IMR-90 (cell line): ENCODE data around the gene ARMC9. TPM values are rescaled to one million over a fixed set of nuclear protein-coding genes. Genes with fewer than 3 reads are reported as not detected.

Experiments
- ATAC-seq: fragments of 200-7000 bp; cut with Tn5 transposase; 2 replicates; pipeline ENCODE4 v1.9.1; 2020; ENCODE audit warnings: low read depth, mild to moderate bottlenecking, moderate library complexity
- BruUV-seq: library from RNA; stranded (reverse); fragments of 400-500 nt; replicated peaks from 2 replicates; lab custom pipeline; 2021; lab: Mats Ljungman, UMichigan
- CTCF ChIA-PET: fragments of 300-600 bp; formaldehyde crosslinking; extraction: SDS; loops from one replicate; lab custom pipeline; 2021; ENCODE audit warnings: antibody characterized with exemption; lab: Yijun Ruan, JAX
- POLR2A ChIA-PET: fragments of 300-600 bp; sonication (Branson Sonifier 250); formaldehyde crosslinking; loops from one replicate; lab custom pipeline; 2022; ENCODE audit warnings: antibody characterized with exemption; ENCODE audit not compliant: unreplicated experiment; lab: Charles Lee
- DNase-seq: peaks from one replicate; pipeline ENCODE4 v3.0.0; 2013
- H2AFZ ChIP-seq: replicated peaks from 2 replicates; pipeline ENCODE3; 2013; ENCODE audit warnings: low read length, mild to moderate bottlenecking; ENCODE audit not compliant: poor library complexity
- H2AK5ac ChIP-seq: 2 replicates; pipeline ENCODE4 v1.6.1; 2013; ENCODE audit warnings: low read depth, low read length, inconsistent platforms
- H2AK9ac ChIP-seq: replicated peaks from 2 replicates; pipeline ENCODE3; 2013; ENCODE audit warnings: mild to moderate bottlenecking, low read depth, low read length, moderate library complexity; ENCODE audit not compliant: poor library complexity
- H2BK120ac ChIP-seq: 2 replicates; pipeline ENCODE4 v1.6.1; 2013; ENCODE audit warnings: low read depth, low read length, inconsistent platforms
- H2BK15ac ChIP-seq: 3 replicates; pipeline ENCODE4 v1.6.1; 2013; ENCODE audit warnings: low read depth, low read length, inconsistent platforms
- H2BK20ac ChIP-seq: 2 replicates; pipeline ENCODE4 v1.6.1; 2013; ENCODE audit warnings: low read depth, mild to moderate bottlenecking, inconsistent platforms, low read length, moderate library complexity
- H2BK5ac ChIP-seq: 2 replicates; pipeline ENCODE4 v1.6.1; 2013; ENCODE audit warnings: mild to moderate bottlenecking, low read depth, low read length, inconsistent platforms; ENCODE audit not compliant: poor library complexity, severe bottlenecking
- H3K14ac ChIP-seq: replicated peaks from 2 replicates; pipeline ENCODE4 v1.6.1; 2013; ENCODE audit warnings: low read depth, low read length, inconsistent platforms
- H3K18ac ChIP-seq: 2 replicates; pipeline ENCODE4 v1.6.1; 2013; ENCODE audit warnings: low read depth, low read length, control low read depth
- H3K23ac ChIP-seq: 2 replicates; pipeline ENCODE4 v1.6.1; 2013; ENCODE audit warnings: low read depth, low read length, inconsistent platforms
- H3K27ac ChIP-seq: 2 replicates; pipeline ENCODE4 v1.5.1; 2013; ENCODE audit warnings: mild to moderate bottlenecking, control low read depth, low read length; ENCODE audit not compliant: insufficient read depth
- H3K27me3 ChIP-seq: 2 replicates; pipeline ENCODE4 v1.6.1; 2013; ENCODE audit warnings: low read length; ENCODE audit not compliant: control insufficient read depth, insufficient read depth
- H3K36me3 ChIP-seq: 2 replicates; pipeline ENCODE4 v1.6.1; 2013; ENCODE audit warnings: low read length, mixed read lengths; ENCODE audit not compliant: control insufficient read depth, insufficient read depth
- H3K4ac ChIP-seq: 2 replicates; pipeline ENCODE4 v1.6.1; 2013; ENCODE audit warnings: low read depth, low read length, inconsistent platforms
- H3K4me1 ChIP-seq: 2 replicates; pipeline ENCODE4 v1.6.1; 2013; ENCODE audit warnings: low read length, mixed read lengths; ENCODE audit not compliant: control insufficient read depth, insufficient read depth
- H3K4me2 ChIP-seq: 2 replicates; pipeline ENCODE4 v1.6.1; 2013; ENCODE audit warnings: low read depth, mild to moderate bottlenecking, control low read depth, low read length, moderate library complexity
- H3K4me3 ChIP-seq: 2 replicates; pipeline ENCODE4 v1.5.1; 2013; ENCODE audit warnings: low read depth, mild to moderate bottlenecking, control low read depth, low read length, moderate library complexity; ENCODE audit not compliant: insufficient read depth
- H3K56ac ChIP-seq: 2 replicates; pipeline ENCODE4 v1.6.1; 2013; ENCODE audit warnings: low read length, inconsistent platforms; ENCODE audit not compliant: insufficient read depth; ENCODE audit errors: extremely low read depth
- H3K79me1 ChIP-seq, 2 experiments: 2 replicates each; pipeline ENCODE4 v1.6.1; 2013; ENCODE audit warnings: low read length in 2 of 2, inconsistent platforms in 1 of 2, low read depth in 1 of 2
- H3K9ac ChIP-seq: 2 replicates; pipeline ENCODE4 v1.6.1; 2013; ENCODE audit warnings: low read depth, low read length, control low read depth
- H3K9me1 ChIP-seq: 2 replicates; pipeline ENCODE4 v1.6.1; 2013; ENCODE audit warnings: low read length, inconsistent platforms; ENCODE audit not compliant: insufficient read depth
- H3K9me3 ChIP-seq: 2 replicates; pipeline ENCODE4 v1.6.1; 2013; ENCODE audit warnings: low read length; ENCODE audit not compliant: control insufficient read depth, insufficient read depth
- H4K20me1 ChIP-seq: 2 replicates; pipeline ENCODE4 v1.6.1; 2013; ENCODE audit warnings: low read length, inconsistent platforms; ENCODE audit not compliant: insufficient read depth
- H4K5ac ChIP-seq: 2 replicates; pipeline ENCODE4 v1.6.1; 2013; ENCODE audit warnings: mild to moderate bottlenecking, low read depth, low read length, control low read depth
- H4K8ac ChIP-seq, 2 experiments: 2 replicates each; pipeline ENCODE4 v1.6.1; 2013; ENCODE audit warnings: low read depth in 2 of 2, low read length in 2 of 2, control low read depth in 1 of 2, inconsistent platforms in 1 of 2
- H4K91ac ChIP-seq: 2 replicates; pipeline ENCODE4 v1.6.1; 2013; ENCODE audit warnings: low read depth, low read length, inconsistent platforms; ENCODE audit not compliant: insufficient read depth
- CEBPB ChIP-seq: IDR thresholded peaks from 2 replicates; pipeline ENCODE4 v1.6.1; 2012; ENCODE audit warnings: low read depth, low read length, improper control_type of control experiment
- FOS ChIP-seq: fragments of 150-350 bp; IDR thresholded peaks from 2 replicates; pipeline ENCODE4 v1.6.1; 2016; ENCODE audit warnings: low read depth, low read length
- MAFK ChIP-seq: IDR thresholded peaks from 2 replicates; pipeline ENCODE4 v1.6.1; 2012; ENCODE audit warnings: low read depth, low read length, improper control_type of control experiment
- MAZ ChIP-seq: IDR thresholded peaks from 2 replicates; pipeline ENCODE4 v1.6.1; 2012; ENCODE audit warnings: low read depth, mild to moderate bottlenecking, low read length, improper control_type of control experiment, moderate library complexity, borderline replicate concordance
- NFE2L2 ChIP-seq: fragments of 150-350 bp; IDR thresholded peaks from 2 replicates; pipeline ENCODE4 v1.6.1; 2016; ENCODE audit warnings: low read depth, mild to moderate bottlenecking, low read length
- POLR2A ChIP-seq: IDR thresholded peaks from 2 replicates; pipeline ENCODE4 v1.6.1; 2012; ENCODE audit warnings: mild to moderate bottlenecking, low read depth, low read length
- RFX5 ChIP-seq: IDR thresholded peaks from 2 replicates; pipeline ENCODE4 v1.8.0; 2012; ENCODE audit warnings: low read depth, mild to moderate bottlenecking, low read length, moderate library complexity
- SMC3 ChIP-seq: fragments of 150-350 bp; IDR thresholded peaks from 2 replicates; pipeline ENCODE4 v1.6.1; 2016; ENCODE audit warnings: low read depth, mild to moderate bottlenecking, antibody characterized with exemption, low read length, moderate library complexity
- WGBS, 2 experiments: methylation state at CpG; one replicate each; pipeline versions ENCODE4 v1.1.5 to v1.1.7; 2013; ENCODE audit warnings: missing lambda C conversion rate in 2 of 2; ENCODE audit not compliant: insufficient read length in 1 of 2; ENCODE audit errors: extremely low coverage in 2 of 2; 5-methylcytosine and 5-hydroxymethylcytosine counted together
- dilution Hi-C: fragments of 300-500 bp; cut with HindIII; formaldehyde crosslinking; loops from one replicate; pipeline ENCODE4 v1.14.3; 2018; ENCODE audit warnings: low sequenced_read_pairs; ENCODE audit not compliant: unreplicated experiment
- in situ Hi-C: fragments of 300-500 bp; cut with MboI; formaldehyde crosslinking; loops from 3 replicates; pipeline ENCODE4 v1.14.3; 2019; ENCODE audit warnings: low sequenced_read_pairs, inconsistent platforms, mixed read lengths
- intact Hi-C: fragments of 100-400 bp; cut with micrococcal nuclease; formaldehyde crosslinking; loops from 2 replicates; pipeline ENCODE4 v1.10.0; 2022
- polyA plus RNA-seq, 3 experiments: library from polyadenylated mRNA; depleted of rRNA; stranded (reverse); fragments of >200 nt; gene quantifications; 2 replicates each; pipeline ENCODE4 v1.2.3, GENCODE V29; 2012; ENCODE audit warnings: low replicate concordance in 1 of 3
- total RNA-seq: library from RNA; depleted of rRNA; stranded (reverse); fragments of >200 nt; gene quantifications from 2 replicates; pipeline ENCODE4 v1.2.3, GENCODE V29; 2012
- TF ChIP-seq, protein P1 (sequence below): fragments of 150-350 bp; IDR thresholded peaks from 2 replicates; pipeline ENCODE4 v1.6.1; 2017; ENCODE audit warnings: mild to moderate bottlenecking, antibody characterized with exemption, low read length, low read depth

ARMC9 gene
- total and polyA plus RNA-seq, 2 of the 4 experiments (the other 2 are of a cell fraction) = 36.0 to 46.6 TPM

DNA sequence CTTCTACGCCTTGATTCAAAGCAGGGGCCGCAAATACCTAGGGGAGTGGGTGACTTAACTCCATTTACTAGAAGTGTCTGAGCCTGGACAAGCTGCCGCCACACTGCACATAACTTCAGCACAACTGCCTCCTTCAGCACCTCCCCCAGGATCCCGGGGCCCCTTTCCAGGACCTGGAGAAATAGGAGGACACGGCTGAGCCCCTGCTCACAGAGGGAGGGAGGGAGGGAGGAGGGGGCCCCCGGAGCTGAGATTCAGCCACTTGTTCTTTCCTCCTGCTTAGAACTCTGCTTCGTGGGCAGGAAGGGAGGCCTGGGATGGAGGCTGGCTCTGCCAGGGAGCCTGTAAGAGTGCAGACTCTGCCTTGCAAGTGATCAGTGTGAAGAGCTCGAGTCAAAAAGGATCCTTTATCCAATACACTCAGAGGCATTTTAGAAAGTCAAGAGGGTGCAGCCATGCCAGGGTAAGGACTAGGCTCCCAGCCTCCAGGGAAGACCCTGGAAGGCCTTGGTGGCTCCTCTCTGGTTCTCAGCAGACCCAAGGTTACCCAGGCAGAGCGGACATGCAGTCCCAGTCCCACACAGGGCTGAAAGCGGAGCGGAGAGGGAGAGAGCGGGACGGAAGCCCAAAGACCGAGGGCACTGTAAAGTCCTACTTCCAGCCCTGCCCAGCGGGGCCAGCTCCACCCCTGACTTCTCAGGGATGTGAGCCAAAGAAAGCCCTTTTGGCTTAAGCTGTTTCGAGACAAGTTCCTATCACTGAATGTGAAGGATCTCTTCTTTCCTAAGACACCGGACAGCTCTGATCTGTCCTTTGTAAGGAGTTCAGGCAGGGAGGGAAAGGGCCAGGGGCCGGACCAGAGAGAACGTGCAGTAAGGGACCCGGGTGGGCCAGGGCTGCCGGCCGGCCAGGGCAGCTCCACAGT is 8.6 kb upstream of the ARMC9 start:
- peak overlapping the region; percentile 75 for H2AK9ac ChIP-seq
- no peaks in the 10 kb centered on the region for H4K20me1 ChIP-seq
- peak overlapping the region; percentile 86 for H2BK120ac ChIP-seq
- 67% methylated on average over 6 of the region's 22 CpGs; no CpG with 5 or more reads in 1 of the 2 experiments for WGBS, 2 experiments
- peak overlapping the region; percentile 79 for H2BK20ac ChIP-seq
- H4K5ac ChIP-seq = peak overlapping the region; percentile 9; the same call in 1 of the 2 replicates
- peaks cover 3% of the 10 kb centered on the region; the same call in 1 of the 2 replicates for H3K9me1 ChIP-seq
- H3K18ac ChIP-seq = peak overlapping the region; percentile 36; the same call in 1 of the 2 replicates
- H3K27me3 ChIP-seq = no peaks in the 10 kb centered on the region
- ATAC-seq (no peak), DNase-seq (no peak)
- H3K4me1 ChIP-seq = peaks cover 17% of the 10 kb centered on the region; the same call in 1 of the 2 replicates
- H3K14ac ChIP-seq = peak overlapping the region; percentile 8
- ChIA-PET CTCF (no interaction called here), POLR2A (no interaction called here)
- in situ Hi-C loops = loop anchor here (5.0 kb wide), 1 partner anchor 78 kb away; no protein-coding TSS in a partner anchor
- H3K4ac ChIP-seq = peak overlapping the region; percentile 70
- H3K4me2 ChIP-seq = no peak overlapping the region
- peak overlapping the region; percentile 2; the same call in 1 of the 2 replicates for H3K27ac ChIP-seq
- peak overlapping the region; percentile 76 for H2AFZ ChIP-seq
- no TSS peak for BruUV-seq
- no peak overlapping the region for H3K23ac ChIP-seq
- H3K56ac ChIP-seq = no peak overlapping the region
- H3K36me3 ChIP-seq = no peaks in the 10 kb centered on the region
- H2BK15ac ChIP-seq = peak overlapping the region; percentile 52; the same call in 2 of the 3 replicates
- H4K8ac ChIP-seq = peak overlapping the region; percentile 70 to 82; a peak in 3 of 4 replicates
- H2BK5ac ChIP-seq = no peak overlapping the region
- intact Hi-C loops = no loop called here
- peak overlapping the region; percentile 78; the same call in 1 of the 2 replicates for H2AK5ac ChIP-seq
- no peaks in the 10 kb centered on the region for H3K9me3 ChIP-seq
- H3K79me1 ChIP-seq = no peaks in the 10 kb centered on the region
- TF ChIP-seq FOS (no peak), RFX5 (no peak), MAZ (no peak), MAFK (no peak), SMC3 (no peak), CEBPB (no peak), POLR2A (no peak), NFE2L2 (no peak)
- TF ChIP-seq, protein P1, sequence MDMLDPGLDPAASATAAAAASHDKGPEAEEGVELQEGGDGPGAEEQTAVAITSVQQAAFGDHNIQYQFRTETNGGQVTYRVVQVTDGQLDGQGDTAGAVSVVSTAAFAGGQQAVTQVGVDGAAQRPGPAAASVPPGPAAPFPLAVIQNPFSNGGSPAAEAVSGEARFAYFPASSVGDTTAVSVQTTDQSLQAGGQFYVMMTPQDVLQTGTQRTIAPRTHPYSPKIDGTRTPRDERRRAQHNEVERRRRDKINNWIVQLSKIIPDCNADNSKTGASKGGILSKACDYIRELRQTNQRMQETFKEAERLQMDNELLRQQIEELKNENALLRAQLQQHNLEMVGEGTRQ = no peak
- dilution Hi-C loops = no loop called here
- no peak overlapping the region for H3K9ac ChIP-seq
- peak overlapping the region; percentile 84 for H4K91ac ChIP-seq
- no peak overlapping the region for H3K4me3 ChIP-seq
